Measurements from ENCODE around the gene DHX9.

DNA sequence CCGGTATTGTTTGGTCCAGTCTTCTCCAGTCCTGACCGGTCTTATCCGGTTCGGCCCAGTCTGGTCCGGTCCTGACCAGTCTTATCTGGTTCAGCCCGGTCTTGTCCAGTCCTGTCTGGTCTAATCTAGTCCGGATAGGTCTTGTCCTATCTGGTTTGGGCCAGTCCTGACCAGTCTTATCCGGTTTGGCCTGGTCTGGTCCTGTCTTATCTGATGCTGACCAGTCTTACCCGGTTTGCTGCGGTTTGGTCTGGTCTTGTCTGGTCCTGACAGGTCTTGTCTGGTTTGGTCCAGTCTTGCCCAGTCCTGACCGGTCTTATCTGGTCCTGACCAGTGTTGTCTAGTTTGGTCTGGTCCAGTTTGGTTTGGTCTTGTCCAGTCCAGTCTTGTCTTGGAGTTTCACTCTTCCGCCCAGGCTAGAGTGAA, 30.1 kb downstream of the DHX9 start:
- TF ChIP-seq CTCF (IDR thresholded peaks at IDR 0.05; ENCODE audit: low read depth, low read length, poor library complexity, severe bottlenecking) (no peak), EZH2phosphoT487 (IDR thresholded peaks at IDR 0.05; ENCODE audit: borderline replicate concordance, low read length) (no peak)

Measured in DOHH2 (cell line).